Testis (tissue), 3 donors: ENCODE results near the gene SYCP1. TPM values are rescaled to one million over a fixed set of nuclear protein-coding genes. Genes with fewer than 3 reads are reported as not detected.
"Not testable (repeated sequence)": the region's sequence is repeated elsewhere in the genome, so short reads cannot be mapped to it uniquely, and the experiment has no call there.

Experiments used
- DNase-seq: peaks from one replicate; pipeline ENCODE4 v3.0.0-alpha.2; 2019
- H3K27ac ChIP-seq, 2 donors: fragments of 200-600 bp; sonication (generic); one replicate each; pipeline ENCODE4 v1.5.1; 2019
- H3K27me3 ChIP-seq: fragments of 200-600 bp; sonication (generic); one replicate; pipeline ENCODE4 v1.5.1; 2019
- H3K36me3 ChIP-seq: fragments of 200-600 bp; sonication (generic); one replicate; pipeline ENCODE4 v1.5.1; 2017; ENCODE audit warnings: low read depth; ENCODE audit errors: missing control alignments
- H3K4me1 ChIP-seq: fragments of 200-600 bp; sonication (generic); one replicate; pipeline ENCODE4 v1.5.1; 2019
- H3K4me3 ChIP-seq, 2 donors: fragments of 200-600 bp; sonication (generic); one replicate each; pipeline ENCODE4 v1.5.1; 2017 to 2019
- H3K9me3 ChIP-seq: fragments of 200-600 bp; sonication (generic); one replicate; pipeline ENCODE4 v1.5.1; 2017
- POLR2A ChIP-seq: fragments of 450-650 bp; IDR thresholded peaks from one replicate; pipeline ENCODE4 v1.6.1; 2017; ENCODE audit warnings: antibody characterized with exemption, mild to moderate bottlenecking, moderate library complexity
- WGBS, 2 donors: methylation state at CpG; one replicate each; pipeline ENCODE4 v1.1.5; 2018; 5-methylcytosine and 5-hydroxymethylcytosine counted together
- intact Hi-C: fragments of 100-400 bp; cut with DNase I; formaldehyde crosslinking; loops from one replicate; pipeline ENCODE4 v1.15.1; 2023; ENCODE audit warnings: low total_unique reads
- polyA plus RNA-seq: library from polyadenylated mRNA; stranded (reverse); fragments of 350-450 nt; fragmentation: Illumina TruSeq; extraction: RNeasy Lipid Tissue Mini Kit (QIAGEN cat#74804); gene quantifications from one replicate; pipeline ENCODE4 v1.2.3, GENCODE V29; 2014; ENCODE audit warnings: low read depth, low replicate concordance; ENCODE audit not compliant: insufficient read depth
- total RNA-seq, 2 donors: library from RNA; depleted of rRNA; stranded (reverse); fragments of >200 nt; gene quantifications; one replicate each; pipeline ENCODE4 v1.2.3, GENCODE V29; 2016
- TF ChIP-seq, protein P1 (sequence below), 3 experiments: fragments of 450-650 bp in 2 of 3; fragments of 200-600 bp in 1 of 3; sonication (generic) in 1 of 3; IDR thresholded peaks; one replicate each; pipeline ENCODE4 v1.5.1; 2016 to 2019; ENCODE audit warnings: antibody characterized with exemption in 3 of 3, mild to moderate bottlenecking in 2 of 3, moderate library complexity in 1 of 3

SYCP1 gene
- total and polyA plus RNA-seq, 3 donors from 2014 or later, result 10.5 to 66.5 (median 29.8) TPM

DNA sequence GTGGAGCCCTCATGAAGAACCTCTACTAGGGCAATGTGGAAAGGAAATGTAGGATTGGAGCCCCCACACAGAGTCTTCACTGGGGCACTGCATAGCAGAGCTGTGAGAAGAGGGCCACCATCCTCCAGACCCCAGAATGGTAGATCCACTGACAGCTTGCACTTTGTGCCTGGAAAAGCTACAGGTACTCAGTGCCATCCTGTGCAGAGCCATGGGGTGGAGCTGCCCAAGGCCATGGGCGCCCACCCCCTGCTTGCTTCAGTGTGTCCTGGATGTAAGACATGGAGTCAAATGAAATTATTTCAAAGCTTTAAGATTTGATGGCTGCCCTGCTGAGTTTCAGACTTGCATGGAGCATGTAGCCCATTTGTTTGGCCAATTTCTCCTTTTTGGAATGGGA, 157.8 kb downstream of the SYCP1 start:
- DNase-seq, result no peak
- TF ChIP-seq POLR2A, result no peak
- TF ChIP-seq, protein P1, sequence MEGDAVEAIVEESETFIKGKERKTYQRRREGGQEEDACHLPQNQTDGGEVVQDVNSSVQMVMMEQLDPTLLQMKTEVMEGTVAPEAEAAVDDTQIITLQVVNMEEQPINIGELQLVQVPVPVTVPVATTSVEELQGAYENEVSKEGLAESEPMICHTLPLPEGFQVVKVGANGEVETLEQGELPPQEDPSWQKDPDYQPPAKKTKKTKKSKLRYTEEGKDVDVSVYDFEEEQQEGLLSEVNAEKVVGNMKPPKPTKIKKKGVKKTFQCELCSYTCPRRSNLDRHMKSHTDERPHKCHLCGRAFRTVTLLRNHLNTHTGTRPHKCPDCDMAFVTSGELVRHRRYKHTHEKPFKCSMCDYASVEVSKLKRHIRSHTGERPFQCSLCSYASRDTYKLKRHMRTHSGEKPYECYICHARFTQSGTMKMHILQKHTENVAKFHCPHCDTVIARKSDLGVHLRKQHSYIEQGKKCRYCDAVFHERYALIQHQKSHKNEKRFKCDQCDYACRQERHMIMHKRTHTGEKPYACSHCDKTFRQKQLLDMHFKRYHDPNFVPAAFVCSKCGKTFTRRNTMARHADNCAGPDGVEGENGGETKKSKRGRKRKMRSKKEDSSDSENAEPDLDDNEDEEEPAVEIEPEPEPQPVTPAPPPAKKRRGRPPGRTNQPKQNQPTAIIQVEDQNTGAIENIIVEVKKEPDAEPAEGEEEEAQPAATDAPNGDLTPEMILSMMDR (IDR thresholded peaks at IDR 0.05), result no peak
- WGBS, 2 donors, result 70 to 84% methylated on average over 1 of the region's 1 CpG

DNA sequence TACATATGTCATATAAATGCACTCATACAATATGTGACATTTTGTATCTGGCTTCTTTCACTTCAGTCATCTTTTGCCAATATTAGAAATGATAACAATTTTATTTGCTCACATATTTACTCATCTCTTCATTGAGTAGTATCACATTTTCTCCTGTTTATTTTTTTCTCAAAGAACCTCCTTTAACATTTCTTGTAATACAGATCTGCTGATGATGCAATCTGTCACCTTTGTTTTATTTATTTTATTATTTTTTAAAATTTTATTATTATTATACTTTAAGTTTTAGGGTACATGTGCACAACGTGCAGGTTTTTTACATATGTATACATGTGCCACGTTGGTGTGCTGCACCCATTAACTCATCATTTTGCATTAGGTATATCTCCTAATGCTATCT, 159.1 kb downstream of the SYCP1 start:
- H3K27ac ChIP-seq, result no peak overlapping the region
- no peak for TF ChIP-seq POLR2A
- TF ChIP-seq, protein P1 (IDR thresholded peaks at IDR 0.05), result no peak
- 70 to 85% methylated on average over 2 of the region's 2 CpGs for WGBS, 2 donors
- H3K4me1 ChIP-seq, result no peaks in the 10 kb centered on the region
- intact Hi-C loops, result no loop called here
- DNase-seq, result no peak
- H3K27me3 ChIP-seq, result no peaks in the 10 kb centered on the region
- H3K36me3 ChIP-seq, result no peaks in the 10 kb centered on the region
- no peak overlapping the region for H3K4me3 ChIP-seq
- H3K9me3 ChIP-seq, result no peaks in the 10 kb centered on the region

More for the DNA sequence above, 157.8 kb downstream of the SYCP1 start:
- no peaks in the 10 kb centered on the region for H3K9me3 ChIP-seq
- no peak overlapping the region for H3K27ac ChIP-seq
- no peaks in the 10 kb centered on the region for H3K36me3 ChIP-seq
- H3K27me3 ChIP-seq, result no peaks in the 10 kb centered on the region
- no peak overlapping the region for H3K4me3 ChIP-seq
- intact Hi-C loops, result no loop called here
- H3K4me1 ChIP-seq, result no peaks in the 10 kb centered on the region

DNA sequence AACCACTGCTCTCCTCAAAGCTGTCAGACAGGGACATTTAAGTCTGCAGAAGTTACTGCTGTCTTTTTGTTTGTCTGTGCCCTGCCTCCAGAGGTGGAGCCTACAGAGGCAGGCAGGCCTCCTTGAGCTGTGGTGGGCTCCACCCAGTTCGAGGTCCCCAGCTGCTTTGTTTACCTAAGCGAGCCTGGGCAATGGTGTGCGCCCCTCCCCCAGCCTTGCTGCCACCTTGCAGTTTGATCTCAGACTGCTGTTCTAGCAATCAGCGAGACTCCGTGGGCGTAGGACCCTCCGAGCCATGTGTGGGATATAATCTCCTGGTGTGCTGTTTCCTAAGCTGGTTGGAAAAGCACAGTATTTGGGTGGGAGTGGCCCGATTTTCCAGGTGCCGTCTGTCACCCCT, 164.9 kb downstream of the SYCP1 start:
- H3K36me3 ChIP-seq, H3K27me3 ChIP-seq, H3K4me1 ChIP-seq, H3K27ac ChIP-seq, DNase-seq, intact Hi-C loops, H3K9me3 ChIP-seq, H3K4me3 ChIP-seq: not testable (repeated sequence)
- 85 to 87% methylated on average over 9 of the region's 9 CpGs for WGBS, 2 donors

DNA sequence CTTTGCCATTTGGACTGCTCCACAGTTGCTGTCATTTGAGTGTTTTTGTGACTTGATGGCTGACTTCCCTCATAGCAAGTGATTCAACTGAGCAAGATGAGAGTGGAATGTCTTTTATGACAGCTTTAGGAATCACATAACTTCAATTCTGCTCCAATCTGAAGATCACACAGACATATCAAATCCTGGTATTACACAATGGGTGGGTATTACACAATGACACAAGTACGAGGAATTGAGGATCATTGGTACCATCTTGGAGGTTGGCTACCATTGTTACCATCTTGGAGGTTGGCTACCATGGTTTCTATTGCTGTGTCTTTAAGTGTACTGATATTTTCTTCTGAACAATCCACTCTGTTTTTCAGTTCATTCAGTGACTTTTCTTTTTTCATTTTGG, 166.5 kb downstream of the SYCP1 start:
- H3K27ac ChIP-seq, result no peak overlapping the region
- intact Hi-C loops, result no loop called here
- H3K27me3 ChIP-seq, result no peaks in the 10 kb centered on the region
- DNase-seq, result no peak
- whole genome bisulfite sequencing, 2 donors, result 64 to 78% methylated on average over 1 of the region's 1 CpG
- H3K4me3 ChIP-seq, result no peak overlapping the region
- no peaks in the 10 kb centered on the region for H3K36me3 ChIP-seq
- no peaks in the 10 kb centered on the region for H3K9me3 ChIP-seq
- TF ChIP-seq, protein P1 (IDR thresholded peaks at IDR 0.05), result no peak
- TF ChIP-seq POLR2A, result no peak
- no peaks in the 10 kb centered on the region for H3K4me1 ChIP-seq

DNA sequence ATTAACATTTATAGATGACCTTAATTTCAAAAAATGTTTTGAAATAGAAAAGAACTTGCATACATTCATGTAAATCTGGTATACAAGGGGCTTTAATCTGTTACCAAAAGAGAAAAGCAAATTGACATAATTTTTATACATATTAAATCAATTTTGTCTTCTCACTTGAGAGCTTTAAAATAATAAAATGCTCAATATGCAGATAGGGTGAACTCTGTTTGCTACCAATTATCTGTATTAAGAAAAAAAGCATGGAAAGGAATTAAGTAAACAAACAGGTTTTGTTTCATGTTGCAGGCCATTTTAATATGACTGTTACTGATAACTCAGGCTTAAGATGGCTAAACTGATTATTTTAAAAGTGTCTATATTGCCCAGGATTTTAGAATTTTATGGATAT, 168.9 kb downstream of the SYCP1 start:
- Histone ChIP-seq H3K27ac (no peak overlapping the region), H3K27me3 (no peaks in the 10 kb centered on the region), H3K9me3 (no peaks in the 10 kb centered on the region), H3K4me1 (no peaks in the 10 kb centered on the region), H3K4me3 (no peak overlapping the region), H3K36me3 (no peaks in the 10 kb centered on the region)
- intact Hi-C loops, result no loop called here
- no peak for DNase-seq
- TF ChIP-seq, protein P1 (IDR thresholded peaks at IDR 0.05), result no peak
